SKM-1 (cell line): ENCODE measurements around the gene WHRN.

Source experiments
- DNase-seq: peaks from one replicate; lab custom pipeline; 2025; ENCODE audit not compliant: unreplicated experiment; lab: John Stamatoyannopoulos, UW

WHRN gene

DNA sequence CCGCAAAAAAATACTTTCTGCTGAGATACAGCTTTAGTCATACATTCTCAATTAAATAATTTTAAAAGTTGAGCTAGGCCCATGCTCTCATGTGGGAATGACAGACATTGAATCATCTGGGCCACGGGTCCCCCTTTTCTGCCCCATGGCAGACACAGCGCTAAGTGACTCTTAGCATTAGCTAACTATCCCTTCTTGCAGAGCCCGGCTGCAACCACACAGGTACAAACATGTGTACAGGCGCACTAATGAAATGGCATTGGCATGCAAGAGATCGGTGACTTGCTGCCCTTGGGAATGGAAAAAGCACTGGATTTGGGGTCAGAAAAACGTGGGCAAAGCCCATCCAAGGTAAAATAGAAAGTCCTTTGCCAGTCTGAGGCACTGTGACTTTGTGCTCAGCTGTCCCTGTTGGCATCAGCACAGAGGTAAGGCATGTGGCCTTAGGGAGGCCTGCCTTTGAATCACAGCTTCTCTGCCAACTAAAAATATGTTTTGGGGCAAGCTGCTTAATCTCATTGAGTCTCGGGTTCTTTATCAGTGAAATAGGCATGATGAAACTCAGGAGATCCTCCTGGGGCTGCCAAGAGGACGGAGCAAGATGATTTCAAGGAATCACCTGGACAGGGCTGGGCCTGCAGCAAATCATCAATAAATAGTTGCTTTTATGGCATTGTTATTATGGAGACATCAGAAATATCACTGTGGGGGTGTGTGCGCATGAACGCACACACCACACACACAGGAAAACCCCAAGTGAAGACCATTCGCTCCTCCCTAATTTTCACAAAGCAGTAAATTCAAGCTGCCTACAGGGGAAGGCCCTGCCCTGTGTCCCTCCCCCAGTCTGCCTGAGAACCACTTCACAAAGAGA lies 54.2 kb downstream of the WHRN start:
- DNase-seq = no peak

DNA sequence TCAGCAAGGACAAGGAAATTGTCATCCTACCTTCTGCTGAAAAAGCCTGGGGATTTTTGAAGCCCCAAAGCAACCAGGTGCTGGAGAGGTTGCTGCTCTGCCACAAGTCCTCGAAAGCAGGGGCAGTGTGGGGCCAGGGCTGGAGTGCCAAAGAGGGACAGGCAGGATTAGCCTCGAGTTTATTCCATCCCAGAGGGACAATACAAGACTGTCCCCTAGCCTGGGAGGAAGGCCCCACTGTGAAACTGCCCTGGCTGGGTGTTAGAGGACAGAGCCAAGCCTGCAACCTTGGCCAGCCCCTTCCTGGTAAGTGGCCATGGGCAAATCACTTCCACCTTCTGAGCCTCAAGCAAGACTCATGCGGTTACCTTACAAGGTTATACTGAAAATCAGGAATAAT lies 55.1 kb downstream of the WHRN start:
- DNase-seq = no peak

DNA sequence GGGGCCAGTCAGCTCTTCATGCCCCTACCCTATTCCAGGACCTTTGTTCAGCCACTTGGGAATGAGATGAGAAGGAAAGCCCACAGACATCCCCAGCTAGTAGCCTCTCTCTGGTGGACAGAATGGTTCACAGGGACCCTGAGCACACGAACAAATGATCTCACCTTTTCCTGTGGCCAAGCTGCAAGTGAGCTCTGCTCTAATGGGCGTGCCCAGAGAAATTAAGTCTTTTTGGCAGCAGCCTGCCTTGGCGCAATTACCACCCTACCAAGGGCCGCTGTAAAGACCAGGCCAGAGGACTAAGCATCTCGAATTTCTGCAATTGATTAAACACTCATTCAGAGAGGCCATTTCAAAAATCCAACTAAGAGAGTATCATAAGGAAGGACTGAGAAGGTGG lies 56.0 kb downstream of the WHRN start:
- DNase-seq = no peak

DNA sequence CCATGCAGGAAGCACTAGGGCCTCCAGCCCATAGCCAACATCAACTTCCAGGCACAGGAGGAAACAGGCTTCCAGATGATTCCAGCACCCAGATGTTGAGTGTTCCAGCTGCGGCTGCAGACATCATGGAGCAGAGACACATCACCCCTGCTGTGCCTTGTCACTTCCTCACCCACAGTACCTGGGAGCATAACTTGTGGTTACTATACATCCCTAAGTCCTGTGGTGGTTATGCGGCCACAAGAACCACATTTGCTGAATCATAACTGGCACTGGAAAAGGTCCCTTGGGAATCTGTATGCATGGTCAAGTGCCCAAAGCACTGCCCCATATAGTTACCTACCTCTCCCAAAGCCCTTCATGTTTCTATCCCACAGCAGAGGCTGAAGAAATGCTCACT lies 56.6 kb downstream of the WHRN start:
- DNase-seq = no peak

DNA sequence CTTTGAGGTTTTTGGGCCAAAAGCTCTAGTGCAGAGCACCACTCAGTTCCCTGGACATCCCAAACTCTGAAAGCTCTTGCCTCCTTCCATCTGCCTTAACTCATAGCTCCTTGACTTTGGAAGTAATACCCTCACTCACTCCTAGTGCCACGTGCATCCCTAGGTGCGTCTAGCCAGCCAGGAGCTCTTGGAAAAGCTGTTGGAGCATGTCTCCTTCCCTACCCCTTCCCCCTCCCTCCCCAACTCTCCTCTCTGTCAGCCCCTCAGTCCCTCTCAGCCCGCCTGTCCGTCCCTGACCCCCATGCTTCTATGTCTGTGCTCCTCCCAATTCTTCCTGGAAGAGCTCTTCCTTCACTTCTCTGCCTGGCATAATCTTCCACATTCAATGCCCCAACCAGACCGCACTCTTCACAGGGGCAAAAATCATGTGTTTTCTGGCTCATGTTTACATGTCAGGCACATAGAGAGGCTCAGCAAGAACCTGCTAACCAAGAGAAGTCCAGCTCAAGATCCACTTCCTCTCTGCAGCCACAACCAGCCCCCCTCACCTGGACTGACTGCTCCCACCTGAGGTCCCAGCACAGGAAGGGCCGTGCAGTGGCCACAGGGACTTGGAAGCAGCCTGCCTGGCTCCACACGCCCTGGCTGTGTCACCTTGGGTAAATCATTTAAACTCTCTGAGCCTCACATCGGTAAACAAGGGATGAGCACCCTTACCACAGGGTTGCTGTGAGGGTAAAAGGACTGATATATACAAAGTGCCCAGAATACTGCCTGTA lies 58.4 kb downstream of the WHRN start:
- DNase-seq = no peak

DNA sequence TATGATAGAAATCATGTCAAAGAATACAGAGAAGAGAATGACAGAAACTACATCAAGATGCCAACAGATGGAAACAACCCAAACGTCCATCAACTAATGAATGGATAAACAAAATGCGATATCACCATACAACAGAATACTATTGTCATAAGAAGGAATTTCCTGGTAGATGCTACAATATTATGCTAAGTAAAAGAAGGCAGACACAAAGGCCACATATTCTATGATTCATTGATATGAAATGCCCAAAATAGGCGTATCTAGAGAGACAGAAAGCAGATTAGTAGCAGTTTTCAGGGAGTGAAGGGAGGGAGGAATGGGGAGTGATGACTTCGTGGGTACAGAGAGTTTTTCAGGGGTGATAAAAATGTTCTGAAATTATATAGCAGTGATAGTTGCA lies 59.2 kb downstream of the WHRN start:
- DNase-seq = no peak

DNA sequence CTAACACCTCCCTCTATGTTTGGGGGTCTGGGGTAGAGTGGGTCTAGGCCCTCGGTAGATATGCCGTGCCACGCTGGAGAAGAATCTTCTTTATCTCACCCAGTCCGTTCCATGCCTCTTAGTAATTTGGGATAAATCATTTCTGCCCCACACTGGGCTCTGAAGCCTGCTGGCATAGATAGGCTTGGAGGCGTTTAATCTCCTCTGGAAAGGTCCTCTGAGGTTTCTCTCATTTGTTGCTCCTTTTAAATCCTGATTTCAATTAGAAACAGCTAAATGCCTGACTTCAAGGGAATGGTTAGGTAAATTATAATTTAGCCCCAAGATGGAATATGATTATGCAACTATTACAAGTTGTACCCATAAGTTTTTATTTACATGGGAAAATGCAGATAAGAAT lies 59.7 kb downstream of the WHRN start:
- no peak for DNase-seq

DNA sequence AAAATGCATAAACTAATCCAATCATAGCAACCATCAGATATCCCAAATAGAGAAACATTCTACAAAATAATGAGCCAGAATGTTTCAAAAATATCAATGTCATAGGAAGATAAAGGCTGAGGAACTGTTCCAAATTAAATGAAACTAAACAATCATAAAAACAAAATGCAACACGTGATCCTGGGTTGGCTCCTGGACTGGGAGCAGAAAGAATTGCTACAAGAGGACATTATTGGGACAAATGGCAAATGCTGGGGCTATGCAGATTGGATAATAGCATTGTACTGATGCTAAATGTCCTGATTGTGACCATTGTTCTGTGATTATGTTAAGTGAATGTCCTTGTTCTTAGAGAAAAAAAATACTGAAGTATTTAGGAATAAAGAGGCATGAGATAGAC lies 63.3 kb downstream of the WHRN start:
- no peak for DNase-seq

DNA sequence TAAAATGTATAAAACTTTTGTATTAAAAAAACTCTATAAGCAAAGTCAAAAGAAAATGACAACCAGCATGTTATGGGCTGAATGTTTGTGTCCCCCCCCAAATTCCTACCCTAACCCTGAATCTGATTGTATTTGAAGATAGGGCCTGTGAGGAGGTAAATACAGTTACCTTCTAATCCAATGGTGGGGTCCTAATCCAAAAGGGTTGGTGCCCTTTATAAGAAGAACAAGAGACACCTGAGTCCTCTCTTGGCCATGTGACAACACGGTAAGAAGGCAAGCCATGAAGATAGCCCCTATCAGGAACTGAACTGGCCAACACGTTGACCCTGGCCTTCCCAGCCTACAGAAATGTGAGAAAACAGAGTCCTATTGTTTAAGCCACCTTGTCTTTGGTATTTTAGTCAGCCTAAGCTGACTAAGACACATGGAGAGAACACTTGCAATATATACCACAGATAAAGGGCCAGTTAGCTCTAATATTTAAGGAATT lies 67.8 kb downstream of the WHRN start:
- DNase-seq = no peak

DNA sequence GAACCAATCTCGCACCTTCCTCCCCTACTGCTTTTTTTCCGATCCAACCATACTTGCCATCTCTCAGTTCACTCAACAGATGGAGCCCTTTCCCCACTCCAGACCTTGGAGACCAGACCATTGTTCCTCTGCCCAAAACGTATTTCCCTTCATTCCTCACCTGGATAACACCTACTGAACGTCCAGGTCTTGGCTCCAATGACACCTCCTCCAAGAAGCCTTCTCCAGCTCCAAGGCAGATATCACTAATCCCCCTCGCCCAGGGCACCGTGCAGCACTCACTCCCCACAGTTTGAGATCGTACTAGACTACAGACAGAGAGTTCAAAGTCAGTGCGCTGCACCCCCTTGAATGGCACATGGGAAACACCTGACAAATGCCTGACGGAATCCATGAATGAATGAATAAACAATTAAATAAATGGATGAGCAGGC lies 70.4 kb downstream of the WHRN start:
- DNase-seq = no peak

DNA sequence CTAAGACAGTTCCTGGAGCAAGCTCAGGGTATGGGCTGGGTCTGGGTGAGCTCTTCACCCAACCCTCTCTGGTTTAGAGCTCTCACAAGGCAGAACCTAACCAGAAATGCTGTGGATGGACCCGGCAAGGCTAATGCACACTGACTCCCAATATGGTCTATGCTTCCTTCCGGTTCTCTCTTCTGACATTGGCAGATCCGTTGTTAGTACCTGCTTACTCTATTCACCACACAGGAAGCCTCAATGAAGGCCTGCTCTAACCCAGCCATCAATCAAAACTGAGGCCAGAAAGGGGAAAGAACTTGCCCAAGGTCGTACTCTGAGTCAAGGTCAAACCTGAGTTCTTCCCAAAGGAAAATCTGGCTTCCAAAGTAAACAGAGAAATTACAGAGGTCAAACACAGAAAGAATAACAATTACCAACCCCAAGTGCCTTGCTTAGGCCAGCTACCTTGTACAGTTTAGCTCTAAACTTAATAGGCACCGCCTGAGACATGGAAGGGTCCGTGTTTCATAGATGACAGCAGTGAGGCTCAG lies 71.5 kb downstream of the WHRN start:
- no peak for DNase-seq

DNA sequence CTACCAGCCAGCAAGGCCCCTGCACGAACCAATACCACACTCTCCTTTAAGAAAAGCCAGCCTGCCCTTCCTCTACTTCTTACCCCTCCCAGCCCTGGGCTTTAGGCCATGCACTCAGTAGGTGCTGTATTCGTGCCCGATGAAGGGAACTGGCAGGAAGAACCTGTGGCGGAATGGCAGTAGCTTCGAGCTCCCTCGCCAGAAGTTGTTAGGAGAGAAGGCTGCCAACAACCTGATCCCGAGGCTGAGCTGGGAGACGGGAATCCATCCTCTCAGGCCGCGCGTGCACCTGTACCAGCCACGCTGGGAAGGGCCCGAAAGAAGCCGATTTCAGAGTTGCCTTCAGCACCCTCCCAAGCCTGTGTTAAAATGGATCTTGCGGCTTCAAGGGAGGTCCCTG lies 72.2 kb downstream of the WHRN start:
- no peak for DNase-seq

DNA sequence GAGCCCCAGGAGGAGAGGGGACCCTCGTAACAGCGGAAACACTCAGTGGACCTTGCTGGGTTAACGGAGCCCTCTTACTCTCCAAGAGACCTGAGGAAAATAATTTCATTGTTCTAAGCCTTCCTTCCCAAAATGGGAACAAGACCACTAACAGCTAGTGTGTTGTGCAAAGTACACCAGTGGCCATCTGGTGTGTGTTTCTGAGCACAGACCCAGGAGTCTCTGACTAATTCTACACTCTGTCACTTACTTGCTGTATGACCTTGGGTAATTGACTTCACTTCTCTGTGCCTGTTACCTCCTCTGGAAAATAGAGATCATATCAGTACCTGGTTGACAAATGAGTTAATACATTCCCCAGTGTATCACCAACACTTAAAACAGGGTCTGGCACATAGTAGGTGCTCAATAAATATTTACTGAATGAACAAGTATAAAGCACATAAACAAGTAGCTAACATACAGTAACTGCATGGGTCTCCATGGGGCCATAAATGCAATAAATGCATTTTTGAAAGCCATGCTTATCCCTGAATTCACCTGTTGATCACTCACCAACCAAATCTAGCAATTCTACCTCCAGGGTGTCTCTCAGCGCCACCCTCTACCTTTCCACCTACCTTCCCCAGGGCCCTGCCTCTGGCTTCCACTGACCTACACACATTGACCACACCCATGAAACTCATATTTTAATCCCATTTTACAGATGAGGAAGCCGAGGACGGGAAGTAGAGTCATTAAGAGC lies 72.8 kb downstream of the WHRN start:
- DNase-seq = no peak

DNA sequence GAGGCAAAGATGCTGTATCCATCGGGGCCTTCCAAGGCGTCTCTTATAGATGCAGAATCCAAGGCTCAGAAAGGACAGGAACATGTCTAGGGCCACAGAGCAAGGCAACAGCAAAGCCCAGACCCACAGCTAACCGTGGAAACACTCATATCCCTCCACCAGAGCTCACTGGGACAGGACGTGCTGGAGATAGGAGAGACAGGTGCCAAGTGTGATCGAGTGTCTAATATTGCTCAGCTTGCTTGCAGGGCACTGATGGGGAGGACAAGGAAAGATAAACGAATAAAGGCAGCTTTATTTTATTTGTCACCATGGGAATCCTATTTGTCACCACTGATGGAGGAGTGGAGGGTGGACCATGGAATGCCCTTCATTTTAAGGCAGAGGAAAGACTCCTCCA lies 73.5 kb downstream of the WHRN start:
- no peak for DNase-seq

DNA sequence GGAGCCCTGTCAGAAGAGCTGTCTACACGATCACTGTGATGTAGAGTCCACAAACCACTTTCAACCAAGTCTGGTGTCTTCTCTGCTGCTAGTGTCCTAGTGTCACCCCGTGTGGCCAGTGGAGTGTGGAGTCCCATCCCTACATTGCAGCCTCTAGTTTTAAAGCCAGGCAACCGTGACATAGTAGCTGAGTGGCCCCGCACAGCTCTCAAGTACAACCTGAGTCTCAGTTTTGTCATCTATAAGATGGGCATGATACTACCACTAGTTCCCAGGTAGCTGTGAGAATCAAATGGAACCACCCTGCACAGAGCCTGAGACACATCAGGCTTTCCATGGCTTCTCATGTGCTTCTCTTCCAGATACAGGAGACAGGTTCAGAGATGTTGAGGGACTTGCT lies 74.3 kb downstream of the WHRN start:
- no peak for DNase-seq

DNA sequence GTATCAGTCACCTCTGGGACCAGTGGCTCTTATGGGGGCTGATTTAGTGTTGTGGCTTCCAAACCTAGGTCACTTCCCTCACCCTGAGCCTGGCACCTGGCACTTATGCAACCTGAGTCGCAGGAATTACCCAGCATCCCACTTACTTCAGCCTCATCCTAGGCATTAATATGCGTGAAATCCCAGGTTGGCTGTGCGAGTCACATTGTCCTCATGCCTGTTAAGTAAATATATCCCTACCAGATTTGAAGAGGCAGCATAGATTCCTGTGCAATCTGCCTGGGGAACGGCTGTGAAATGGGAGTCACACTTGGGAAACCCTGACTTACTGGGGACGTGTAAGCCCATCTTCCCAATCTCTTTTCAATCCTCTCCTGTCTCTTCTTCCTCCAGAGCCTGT lies 74.8 kb downstream of the WHRN start:
- DNase-seq = no peak

DNA sequence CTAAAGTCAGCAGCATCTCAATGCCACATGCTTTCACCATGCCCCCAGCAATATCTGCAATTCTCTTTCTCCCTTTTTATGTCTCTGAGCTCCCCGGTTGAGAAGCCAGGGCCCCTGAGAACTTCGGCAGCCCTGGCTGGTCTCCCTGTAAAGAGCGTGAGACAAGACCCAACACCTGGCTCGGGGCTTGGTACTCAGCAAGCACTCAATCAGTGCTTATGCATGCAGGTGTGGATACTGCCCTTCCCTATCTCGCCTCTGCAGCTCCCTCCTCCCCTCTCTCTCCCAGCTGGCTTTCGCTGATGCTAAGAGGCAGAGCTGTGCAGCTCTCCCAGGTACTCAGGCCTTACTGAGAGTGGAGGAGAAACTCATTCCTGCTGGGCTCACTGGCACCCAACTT lies 75.8 kb downstream of the WHRN start:
- DNase-seq = no peak

DNA sequence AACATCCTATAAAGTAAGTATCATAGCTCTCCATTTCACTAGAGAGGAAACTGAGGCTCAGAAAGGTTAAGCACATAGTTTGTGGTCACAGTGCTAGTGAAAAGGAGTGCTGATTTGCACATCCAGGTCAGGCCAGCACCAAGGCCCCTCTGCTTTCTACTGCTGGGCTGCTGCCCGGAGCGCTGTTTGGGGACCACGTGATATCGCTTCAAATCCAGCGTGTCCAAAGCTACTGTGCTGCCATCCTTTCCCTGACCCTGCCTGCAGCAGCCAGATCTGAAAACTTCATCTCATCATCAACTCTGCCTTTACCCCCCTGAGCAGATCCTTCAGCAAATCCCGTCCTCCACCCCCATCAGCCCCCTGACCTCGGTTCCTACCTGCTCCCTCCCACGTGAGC lies 76.8 kb downstream of the WHRN start:
- DNase-seq = no peak

DNA sequence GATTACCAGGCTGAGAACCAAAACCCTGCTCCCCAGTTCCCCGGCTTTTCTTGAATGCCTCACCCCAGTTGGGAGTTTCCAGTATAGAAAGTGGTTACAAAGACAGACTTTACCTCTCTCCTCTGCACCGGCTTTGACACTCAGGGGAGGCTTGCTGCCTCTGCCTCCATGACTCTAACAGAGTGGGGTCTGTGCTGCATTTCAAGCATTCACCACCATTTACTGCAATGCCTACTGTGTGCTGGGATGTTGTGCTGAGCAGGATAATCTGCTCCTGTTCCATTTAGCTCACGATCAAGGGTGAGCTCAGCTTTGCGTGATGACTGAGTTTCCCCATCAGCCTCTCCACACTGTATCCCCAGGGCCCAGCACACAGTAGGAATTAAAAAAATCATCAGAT lies 77.6 kb downstream of the WHRN start:
- DNase-seq = no peak

DNA sequence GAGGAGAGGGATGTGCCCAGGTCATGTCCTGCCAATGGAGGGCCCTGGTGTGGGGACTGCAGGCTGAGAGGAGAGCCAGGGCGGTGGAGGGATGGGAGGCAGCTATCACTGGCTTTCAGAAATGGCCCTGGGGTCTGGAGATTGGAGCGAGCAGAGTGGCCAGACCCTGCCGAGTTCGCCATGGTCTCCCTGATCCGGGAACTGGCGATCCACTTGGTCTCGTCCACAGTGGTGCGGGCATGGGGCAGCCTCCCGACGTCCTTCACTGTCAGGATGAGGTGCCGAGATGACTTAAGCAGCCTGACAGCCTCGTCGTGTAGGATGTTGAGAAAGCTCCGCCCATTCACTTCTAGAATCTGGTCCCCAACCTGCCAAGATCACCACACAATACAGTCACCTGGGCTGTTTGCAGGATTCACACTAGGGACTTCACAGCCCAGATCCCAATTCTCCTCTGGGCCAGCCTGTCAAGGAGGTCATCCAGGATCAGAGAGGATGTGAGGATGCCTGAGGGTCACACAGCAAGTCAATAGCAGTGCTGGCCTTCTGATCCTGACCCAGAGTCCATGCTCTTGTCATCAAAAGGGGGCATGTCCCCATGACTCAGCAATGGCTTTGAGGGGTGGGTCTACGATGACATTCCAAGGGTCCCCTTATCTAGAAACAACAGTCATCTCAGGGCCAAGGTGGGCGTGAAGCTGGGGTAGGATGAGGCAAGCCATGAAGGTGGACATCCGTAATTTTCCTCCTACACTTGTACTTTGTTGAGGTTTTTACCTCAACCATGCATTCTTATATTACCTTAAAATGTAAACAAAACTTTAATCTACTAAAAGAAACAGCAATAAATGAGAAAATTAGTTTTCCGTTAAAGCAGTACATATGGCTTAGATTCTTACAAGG lies 79.0 kb downstream of the WHRN start:
- DNase-seq = no peak
